Measurements from ENCODE around the gene AGTRAP. TPM values are rescaled to one million over a fixed set of nuclear protein-coding genes. Genes with fewer than 3 reads are reported as not detected.

AGTRAP gene
- total and polyA plus RNA-seq, 9 of the 15 experiments (the other 6 are each of a cell fraction or from before 2014, with no cell fraction given) = 26.8 to 105 (median 57.5) TPM

- TF ChIP-seq ZNF232 (CRISPR knock-in tag; IDR thresholded peaks at IDR 0.05) = no peak
- no peak for TF ChIP-seq ZZZ3 (IDR thresholded peaks at IDR 0.05)
- TF ChIP-seq AFF1 (IDR thresholded peaks at IDR 0.05; ENCODE audit: low read depth in 1 of 2, partially characterized antibody in 2 of 2) = no peak
- no peak for TF ChIP-seq SP2 (IDR thresholded peaks at IDR 0.05; ENCODE audit: extremely low read depth, low read depth, low read length, poor library complexity, severe bottlenecking)
- peak; percentile 81 for TF ChIP-seq POLR2G (IDR thresholded peaks at IDR 0.05; ENCODE audit: low read depth, low read length)
- no peak for TF ChIP-seq CCAR2 (IDR thresholded peaks at IDR 0.05; ENCODE audit: low read depth, low read length)
- no peak for TF ChIP-seq DLX4 (CRISPR knock-in tag; IDR thresholded peaks at IDR 0.05)
- peak in 1 of 2 experiments; percentile 9; a peak in 2 of 4 replicates for TF ChIP-seq MAZ (CRISPR knock-in tag; conservative IDR thresholded peaks at IDR 0.05 in 1 of 2, IDR thresholded peaks at IDR 0.05 in 1 of 2)
- TF ChIP-seq CAMTA2 (CRISPR knock-in tag; conservative IDR thresholded peaks at IDR 0.05) = no peak
- no peak for TF ChIP-seq NCOA4 (IDR thresholded peaks at IDR 0.05; ENCODE audit: partially characterized antibody)
- no peak for TF ChIP-seq FIP1L1 (IDR thresholded peaks at IDR 0.05; ENCODE audit: low read depth, low read length, poor library complexity, severe bottlenecking)
- 0 out of 2 replicates have a peak, but pooled peaks have one; percentile 14 for TF ChIP-seq ZBTB17 (CRISPR knock-in tag; IDR thresholded peaks at IDR 0.05)
- TF ChIP-seq MEF2A (IDR thresholded peaks at IDR 0.05; ENCODE audit: control insufficient read depth, low read depth, low read length) = no peak
- TF ChIP-seq MAFK (IDR thresholded peaks at IDR 0.05; ENCODE audit: low read length) = no peak; the same call in 1 of the 2 replicates
- no peak for TF ChIP-seq CREB3 (tag; conservative IDR thresholded peaks at IDR 0.05; ENCODE audit: low read depth)
- TF ChIP-seq KDM4B (IDR thresholded peaks at IDR 0.05; ENCODE audit: borderline replicate concordance in 2 of 2, low read depth in 1 of 2) = no peak
- TF ChIP-seq HIVEP1 (CRISPR knock-in tag; IDR thresholded peaks at IDR 0.05) = no peak
- TF ChIP-seq ZHX1 (conservative IDR thresholded peaks at IDR 0.05; ENCODE audit: low read length) = no peak
- no peak; the same call in 1 of the 2 replicates for TF ChIP-seq HMG20B (CRISPR knock-in tag; IDR thresholded peaks at IDR 0.05)
- TF ChIP-seq SRF (CRISPR knock-in tag; IDR thresholded peaks at IDR 0.05) = no peak
These were observed 51.4 kb downstream of the AGTRAP start (continued) for GRCh38 chr1:11787251-11787803.
